ENCODE data around the gene MAP2K6. TPM values are rescaled to one million over a fixed set of nuclear protein-coding genes. Genes with fewer than 3 reads are reported as not detected.

Gene MAP2K6
- polyA plus RNA-seq, 1 of the 3 experiments (the other 2 are of a cell fraction) = 6.7 TPM

DNA sequence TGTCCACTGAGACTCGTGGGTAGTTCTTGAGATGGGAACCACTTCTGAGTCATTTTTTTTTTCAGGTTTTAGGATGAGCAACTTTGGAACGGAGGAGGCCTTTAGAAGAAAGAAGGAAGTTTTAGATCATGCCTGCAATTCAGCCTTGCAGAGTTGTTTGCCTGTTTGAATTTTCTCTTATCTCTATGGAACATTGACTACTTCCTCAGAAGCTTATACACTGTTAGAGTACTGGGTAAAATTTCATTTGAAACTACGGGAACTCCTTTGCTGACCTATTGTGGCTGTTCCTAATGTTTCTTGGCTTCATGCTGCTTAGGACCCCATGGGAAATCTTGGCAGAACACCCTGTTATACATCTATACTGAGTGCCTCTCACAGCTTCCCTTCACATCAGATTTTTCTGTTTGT is 70.8 kb downstream of the MAP2K6 start:
- Histone ChIP-seq H3K4me3 (ENCODE audit: low read depth in 2 of 2, low read length in 1 of 2) (no peak overlapping the region), H3K9me3 (no peaks in the 10 kb centered on the region), H3K27ac (ENCODE audit: low read depth in 2 of 2, low read length in 1 of 2) (no peak overlapping the region), H3K27me3 (ENCODE audit: insufficient read depth) (no peaks in the 10 kb centered on the region), H3K4me2 (no peak overlapping the region), H3K9ac (no peak overlapping the region), H4K20me1 (ENCODE audit: insufficient read depth) (no peaks in the 10 kb centered on the region), H3K4me1 (ENCODE audit: control insufficient read depth in 1 of 2, insufficient read depth in 2 of 2, low read depth in 1 of 2, low read length in 1 of 2) (no peaks in the 10 kb centered on the region; a peak in 1 of 4 replicates), H3F3A (replicated peaks; ENCODE audit: insufficient read depth) (no peaks in the 10 kb centered on the region), H3K36me3 (replicated peaks in 1 of 2; ENCODE audit: control insufficient read depth in 1 of 2, insufficient read depth in 2 of 2, low read length in 1 of 2) (no peaks in the 10 kb centered on the region), H3K79me2 (ENCODE audit: insufficient read depth) (no peaks in the 10 kb centered on the region), H3K9me2 (no peaks in the 10 kb centered on the region), H2AFZ (ENCODE audit: low read depth) (no peak overlapping the region)
- 84% methylated on average over 3 of the region's 3 CpGs for WGBS (ENCODE audit: low lambda C conversion rate)
- no peak for DNase-seq
- POLR2A ChIA-PET = no interaction called here
- TF ChIP-seq, protein P1, sequence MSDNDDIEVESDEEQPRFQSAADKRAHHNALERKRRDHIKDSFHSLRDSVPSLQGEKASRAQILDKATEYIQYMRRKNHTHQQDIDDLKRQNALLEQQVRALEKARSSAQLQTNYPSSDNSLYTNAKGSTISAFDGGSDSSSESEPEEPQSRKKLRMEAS (IDR thresholded peaks at IDR 0.05; ENCODE audit: low read depth) = no peak
- TF ChIP-seq, protein P2, sequence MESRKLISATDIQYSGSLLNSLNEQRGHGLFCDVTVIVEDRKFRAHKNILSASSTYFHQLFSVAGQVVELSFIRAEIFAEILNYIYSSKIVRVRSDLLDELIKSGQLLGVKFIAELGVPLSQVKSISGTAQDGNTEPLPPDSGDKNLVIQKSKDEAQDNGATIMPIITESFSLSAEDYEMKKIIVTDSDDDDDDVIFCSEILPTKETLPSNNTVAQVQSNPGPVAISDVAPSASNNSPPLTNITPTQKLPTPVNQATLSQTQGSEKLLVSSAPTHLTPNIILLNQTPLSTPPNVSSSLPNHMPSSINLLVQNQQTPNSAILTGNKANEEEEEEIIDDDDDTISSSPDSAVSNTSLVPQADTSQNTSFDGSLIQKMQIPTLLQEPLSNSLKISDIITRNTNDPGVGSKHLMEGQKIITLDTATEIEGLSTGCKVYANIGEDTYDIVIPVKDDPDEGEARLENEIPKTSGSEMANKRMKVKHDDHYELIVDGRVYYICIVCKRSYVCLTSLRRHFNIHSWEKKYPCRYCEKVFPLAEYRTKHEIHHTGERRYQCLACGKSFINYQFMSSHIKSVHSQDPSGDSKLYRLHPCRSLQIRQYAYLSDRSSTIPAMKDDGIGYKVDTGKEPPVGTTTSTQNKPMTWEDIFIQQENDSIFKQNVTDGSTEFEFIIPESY (IDR thresholded peaks at IDR 0.05; ENCODE audit: borderline replicate concordance, low read depth) = no peak
- TF ChIP-seq FOXM1 (IDR thresholded peaks at IDR 0.05; ENCODE audit: low read depth) (no peak), FOSL2 (IDR thresholded peaks at IDR 0.05; ENCODE audit: borderline replicate concordance, low read depth) (no peak), FOXJ3 (CRISPR knock-in tag; IDR thresholded peaks at IDR 0.05) (no peak), RXRA (IDR thresholded peaks at IDR 0.05; ENCODE audit: borderline replicate concordance, low read depth) (no peak), MXI1 (IDR thresholded peaks at IDR 0.05; ENCODE audit: low read depth, low read length) (no peak), GATA2 (CRISPR knock-in tag; IDR thresholded peaks at IDR 0.05) (no peak)
- TF ChIP-seq, protein P3, sequence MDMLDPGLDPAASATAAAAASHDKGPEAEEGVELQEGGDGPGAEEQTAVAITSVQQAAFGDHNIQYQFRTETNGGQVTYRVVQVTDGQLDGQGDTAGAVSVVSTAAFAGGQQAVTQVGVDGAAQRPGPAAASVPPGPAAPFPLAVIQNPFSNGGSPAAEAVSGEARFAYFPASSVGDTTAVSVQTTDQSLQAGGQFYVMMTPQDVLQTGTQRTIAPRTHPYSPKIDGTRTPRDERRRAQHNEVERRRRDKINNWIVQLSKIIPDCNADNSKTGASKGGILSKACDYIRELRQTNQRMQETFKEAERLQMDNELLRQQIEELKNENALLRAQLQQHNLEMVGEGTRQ (IDR thresholded peaks at IDR 0.05; ENCODE audit: borderline replicate concordance, low read depth, low read length) = no peak
- CTCF ChIA-PET = no interaction called here

DNA sequence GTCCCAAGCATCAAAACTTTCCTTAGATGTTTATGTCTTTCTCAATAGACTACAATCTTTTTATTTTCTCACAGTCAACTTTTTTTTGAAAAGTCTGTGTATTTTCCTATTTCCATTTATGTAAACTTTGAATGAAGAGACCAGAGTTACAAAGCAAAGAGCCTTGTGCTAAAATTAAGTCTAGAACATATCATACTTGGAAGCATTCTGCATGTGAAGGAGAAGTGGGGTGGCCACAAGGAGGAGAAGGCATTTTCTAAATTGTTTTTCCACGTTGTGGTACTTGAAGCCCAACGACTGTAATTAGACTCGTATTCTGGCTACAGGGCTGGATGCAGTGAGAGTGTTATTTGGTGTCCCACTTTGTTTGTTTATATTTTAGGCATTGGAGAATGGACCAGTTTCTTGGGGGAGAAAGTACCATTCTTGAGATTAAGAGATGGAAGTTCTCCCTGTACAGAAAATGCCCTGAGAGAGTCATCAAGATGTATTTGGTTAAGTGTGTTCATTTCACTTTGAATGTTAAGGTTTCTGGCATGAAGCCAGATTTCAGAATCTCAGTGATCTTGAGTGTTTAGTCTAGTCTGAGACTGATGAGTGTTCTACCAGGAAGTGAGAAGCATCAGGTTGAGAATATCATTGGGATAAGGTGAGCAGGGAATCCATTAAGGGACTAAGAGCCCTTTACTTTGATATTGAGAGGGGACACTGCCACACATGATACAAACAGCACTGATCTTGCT is 71.6 kb downstream of the MAP2K6 start:
- H3K36me3 ChIP-seq (replicated peaks in 1 of 2; ENCODE audit: control insufficient read depth in 1 of 2, insufficient read depth in 2 of 2, low read length in 1 of 2) = no peaks in the 10 kb centered on the region
- no peak overlapping the region for H3K4me2 ChIP-seq
- H3K27ac ChIP-seq (ENCODE audit: low read depth in 2 of 2, low read length in 1 of 2) = no peak overlapping the region
- ChIA-PET CTCF (no interaction called here), POLR2A (no interaction called here)
- no peaks in the 10 kb centered on the region for H3K79me2 ChIP-seq (ENCODE audit: insufficient read depth)
- H3K27me3 ChIP-seq (ENCODE audit: insufficient read depth) = no peaks in the 10 kb centered on the region
- H3K4me1 ChIP-seq (ENCODE audit: control insufficient read depth in 1 of 2, insufficient read depth in 2 of 2, low read depth in 1 of 2, low read length in 1 of 2) = no peaks in the 10 kb centered on the region; a peak in 1 of 4 replicates
- no peak overlapping the region for H3K4me3 ChIP-seq (ENCODE audit: low read depth in 2 of 2, low read length in 1 of 2)
- no peaks in the 10 kb centered on the region for H3K9me2 ChIP-seq
- no peak overlapping the region for H3K9ac ChIP-seq
- WGBS (ENCODE audit: low lambda C conversion rate) = 37% methylated on average over 3 of the region's 3 CpGs
- H4K20me1 ChIP-seq (ENCODE audit: insufficient read depth) = no peaks in the 10 kb centered on the region
- peak; percentile 50 for TF ChIP-seq NFIC (IDR thresholded peaks at IDR 0.05; ENCODE audit: borderline replicate concordance)
- TF ChIP-seq TCF12 (IDR thresholded peaks at IDR 0.05) = no peak
- no peak overlapping the region for H2AFZ ChIP-seq (ENCODE audit: low read depth)
- no peaks in the 10 kb centered on the region for H3F3A ChIP-seq (replicated peaks; ENCODE audit: insufficient read depth)
- DNase-seq = no peak
- no peaks in the 10 kb centered on the region for H3K9me3 ChIP-seq
